CD8-positive, alpha-beta memory T cell (primary cell): ENCODE results near the gene CRTAC1. TPM values are rescaled to one million over a fixed set of nuclear protein-coding genes. Genes with fewer than 3 reads are reported as not detected.

Source experiments
- CTCF ChIA-PET: fragments of 350-600 bp; sonication (Branson Sonifier 250); formaldehyde crosslinking; loops from one replicate; lab custom pipeline; 2021; ENCODE audit warnings: antibody characterized with exemption; lab: Charles Lee
- POLR2A ChIA-PET: fragments of 350-600 bp; sonication (Branson Sonifier 250); formaldehyde crosslinking; loops from one replicate; lab custom pipeline; 2021; ENCODE audit warnings: antibody characterized with exemption; lab: Charles Lee
- DNase-seq, 5 donors: peaks; one replicate each; pipeline versions ENCODE4 v3.0.0 to v3.0.0-alpha.2; 2020 to 2022; ENCODE audit warnings: mixed read lengths in 1 of 5
- H3K27ac ChIP-seq: one replicate; pipeline ENCODE4 v1.7.0; 2013; ENCODE audit warnings: low read depth, mild to moderate bottlenecking, low read length, moderate library complexity
- H3K27me3 ChIP-seq: 2 replicates; pipeline ENCODE4 v1.7.0; 2013; ENCODE audit warnings: low read length, mild to moderate bottlenecking; ENCODE audit not compliant: insufficient read depth, poor library complexity, severe bottlenecking
- H3K36me3 ChIP-seq: 2 replicates; pipeline ENCODE4 v1.7.0; 2013; ENCODE audit warnings: mild to moderate bottlenecking, low read length, moderate library complexity; ENCODE audit not compliant: insufficient read depth
- H3K4me1 ChIP-seq: 2 replicates; pipeline ENCODE4 v1.7.0; 2013; ENCODE audit warnings: mild to moderate bottlenecking, low read length, moderate library complexity; ENCODE audit not compliant: insufficient read depth
- H3K4me3 ChIP-seq: 2 replicates; pipeline ENCODE4 v1.7.0; 2013; ENCODE audit warnings: mild to moderate bottlenecking, low read length
- H3K9me3 ChIP-seq: 2 replicates; pipeline ENCODE4 v1.7.0; 2013; ENCODE audit warnings: mild to moderate bottlenecking, low read length
- H3K27ac Mint-ChIP-seq, 8 donors: one replicate each; pipeline ENCODE4 v1.8.0; 2020 to 2021; ENCODE audit warnings: mixed read lengths in 8 of 8, mild to moderate bottlenecking in 6 of 8, inconsistent platforms in 3 of 8, moderate library complexity in 3 of 8
- H3K27me3 Mint-ChIP-seq, 2 donors: one replicate each; pipeline ENCODE4 v1.8.0; 2020 to 2021; ENCODE audit warnings: mixed read lengths in 2 of 2, mild to moderate bottlenecking in 1 of 2, moderate library complexity in 1 of 2
- H3K36me3 Mint-ChIP-seq, 3 donors: one replicate each; pipeline ENCODE4 v1.8.0; 2020 to 2021; ENCODE audit warnings: mixed read lengths in 3 of 3, inconsistent platforms in 1 of 3, mild to moderate bottlenecking in 1 of 3
- H3K4me1 Mint-ChIP-seq, 3 donors: one replicate each; pipeline ENCODE4 v1.8.0; 2020 to 2021; ENCODE audit warnings: mixed read lengths in 3 of 3, inconsistent platforms in 1 of 3, mild to moderate bottlenecking in 1 of 3
- H3K4me3 Mint-ChIP-seq, 7 donors: one replicate each; pipeline ENCODE4 v1.8.0; 2020 to 2021; ENCODE audit warnings: mixed read lengths in 7 of 7, mild to moderate bottlenecking in 6 of 7, moderate library complexity in 4 of 7, inconsistent platforms in 2 of 7
- H3K9me3 Mint-ChIP-seq, 5 donors: one replicate each; pipeline ENCODE4 v1.8.0; 2020 to 2022; ENCODE audit warnings: mixed read lengths in 5 of 5, mild to moderate bottlenecking in 3 of 5, moderate library complexity in 2 of 5, inconsistent platforms in 1 of 5
- polyA plus RNA-seq: library from polyadenylated mRNA; unstranded; fragments of 300-500 nt; fragmentation: Illumina TruSeq; gene quantifications from one replicate; pipeline ENCODE4 v1.2.3, GENCODE V29; 2021
- total RNA-seq, 2 experiments: library from RNA; stranded (reverse); gene quantifications; one replicate each; pipeline ENCODE4 v1.2.3, GENCODE V29; 2021

The CRTAC1 gene
- total and polyA plus RNA-seq, 3 experiments from 2014 or later, result not detected

- H3K27ac Mint-ChIP-seq, result no peak overlapping the region
- no peak overlapping the region for H3K4me3 Mint-ChIP-seq
- ChIA-PET POLR2A (no interaction called here), CTCF (no interaction called here)
- no peaks in the 10 kb centered on the region for H3K4me1 Mint-ChIP-seq
- H3K9me3 Mint-ChIP-seq, result no peaks in the 10 kb centered on the region
- Histone ChIP-seq H3K27ac (no peak overlapping the region), H3K4me1 (no peaks in the 10 kb centered on the region), H3K36me3 (no peaks in the 10 kb centered on the region), H3K27me3 (no peaks in the 10 kb centered on the region), H3K4me3 (no peak overlapping the region), H3K9me3 (no peaks in the 10 kb centered on the region)
- DNase-seq, result no peak
- H3K36me3 Mint-ChIP-seq, result no peaks in the 10 kb centered on the region
- peaks cover 16 to 35% of the 10 kb centered on the region in 2 donors for H3K27me3 Mint-ChIP-seq
Observed at GRCh38 chr10:97936126-97936525, 94.3 kb downstream of the CRTAC1 start.

GRCh38 chr10:97932932-97933530 lies 97.4 kb downstream of the CRTAC1 start:
- H3K27ac Mint-ChIP-seq, result no peak overlapping the region
- Histone ChIP-seq H3K4me3 (no peak overlapping the region), H3K36me3 (no peaks in the 10 kb centered on the region)

GRCh38 chr10:97931041-97931440 lies 99.4 kb downstream of the CRTAC1 start:
- no peaks in the 10 kb centered on the region for H3K4me1 Mint-ChIP-seq
- ChIA-PET POLR2A (interaction anchor here (0.7 kb wide), 1 partner anchor 102 kb away, joined by 3 read pairs; no protein-coding TSS in a partner anchor), CTCF (no interaction called here)
- H3K4me1 ChIP-seq, result no peaks in the 10 kb centered on the region
- H3K27ac ChIP-seq, result no peak overlapping the region
- H3K9me3 ChIP-seq, result no peaks in the 10 kb centered on the region
- H3K4me3 ChIP-seq, result no peak overlapping the region
- DNase-seq, result no peak
- no peak overlapping the region for H3K27ac Mint-ChIP-seq
- H3K36me3 ChIP-seq, result no peaks in the 10 kb centered on the region
- H3K27me3 ChIP-seq, result no peaks in the 10 kb centered on the region
- no peaks in the 10 kb centered on the region for H3K36me3 Mint-ChIP-seq
- peaks cover 17 to 36% of the 10 kb centered on the region in 2 donors for H3K27me3 Mint-ChIP-seq
- H3K9me3 Mint-ChIP-seq, result no peaks in the 10 kb centered on the region
- H3K4me3 Mint-ChIP-seq, result no peak overlapping the region

More at GRCh38 chr10:97932932-97933530, 97.4 kb downstream of the CRTAC1 start:
- Histone ChIP-seq H3K27me3 (no peaks in the 10 kb centered on the region), H3K27ac (no peak overlapping the region), H3K9me3 (no peaks in the 10 kb centered on the region), H3K4me1 (no peaks in the 10 kb centered on the region)
- peaks cover 16 to 31% of the 10 kb centered on the region in 2 donors for H3K27me3 Mint-ChIP-seq
- POLR2A ChIA-PET, result no interaction called here
- CTCF ChIA-PET, result no interaction called here
- no peaks in the 10 kb centered on the region for H3K4me1 Mint-ChIP-seq
- no peak overlapping the region for H3K4me3 Mint-ChIP-seq
- no peak for DNase-seq
- no peaks in the 10 kb centered on the region for H3K9me3 Mint-ChIP-seq
- H3K36me3 Mint-ChIP-seq, result no peaks in the 10 kb centered on the region

GRCh38 chr10:97928897-97929296 lies 101.5 kb downstream of the CRTAC1 start:
- Mint-ChIP-seq H3K4me3 (no peak overlapping the region), H3K9me3 (no peaks in the 10 kb centered on the region), H3K27me3 (peaks cover 17 to 42% of the 10 kb centered on the region in 2 donors), H3K4me1 (no peaks in the 10 kb centered on the region), H3K27ac (no peak overlapping the region), H3K36me3 (peaks cover 0 to 3% (median 0%) of the 10 kb centered on the region in 3 donors)
- DNase-seq, result no peak
- ChIA-PET CTCF (no interaction called here), POLR2A (no interaction called here)
- no peak overlapping the region for H3K27ac ChIP-seq
- no peaks in the 10 kb centered on the region for H3K4me1 ChIP-seq
- H3K27me3 ChIP-seq, result peaks cover 5% of the 10 kb centered on the region
- no peaks in the 10 kb centered on the region for H3K9me3 ChIP-seq
- H3K4me3 ChIP-seq, result no peak overlapping the region
- H3K36me3 ChIP-seq, result no peaks in the 10 kb centered on the region

GRCh38 chr10:97927622-97928021 lies 102.8 kb downstream of the CRTAC1 start:
- no peak overlapping the region for H3K27ac Mint-ChIP-seq
- peaks cover 5% of the 10 kb centered on the region for H3K27me3 ChIP-seq
- H3K27ac ChIP-seq, result no peak overlapping the region
- H3K9me3 ChIP-seq, result no peaks in the 10 kb centered on the region
- CTCF ChIA-PET, result interaction anchor here (1.1 to 1.5 kb wide), 2 partner anchors 12 to 97 kb away, joined by 3 read pairs; no protein-coding TSS in a partner anchor
- peaks cover 0 to 3% (median 0%) of the 10 kb centered on the region in 3 donors for H3K36me3 Mint-ChIP-seq
- POLR2A ChIA-PET, result no interaction called here
- no peaks in the 10 kb centered on the region for H3K4me1 ChIP-seq
- H3K27me3 Mint-ChIP-seq, result peaks cover 22 to 49% of the 10 kb centered on the region in 2 donors
- no peaks in the 10 kb centered on the region for H3K36me3 ChIP-seq
- no peak for DNase-seq
- no peaks in the 10 kb centered on the region for H3K9me3 Mint-ChIP-seq
- no peaks in the 10 kb centered on the region for H3K4me1 Mint-ChIP-seq
- H3K4me3 ChIP-seq, result no peak overlapping the region
- no peak overlapping the region for H3K4me3 Mint-ChIP-seq

GRCh38 chr10:97926055-97926454 lies 104.4 kb downstream of the CRTAC1 start:
- H3K4me1 ChIP-seq, result no peaks in the 10 kb centered on the region
- POLR2A ChIA-PET, result no interaction called here
- H3K36me3 Mint-ChIP-seq, result peaks cover 0 to 3% (median 0%) of the 10 kb centered on the region in 3 donors
- H3K27ac Mint-ChIP-seq, result no peak overlapping the region
- H3K27me3 Mint-ChIP-seq, result peaks cover 18 to 54% of the 10 kb centered on the region in 2 donors
- H3K4me1 Mint-ChIP-seq, result no peaks in the 10 kb centered on the region
- DNase-seq, result no peak
- peaks cover 5% of the 10 kb centered on the region for H3K27me3 ChIP-seq
- H3K9me3 ChIP-seq, result no peaks in the 10 kb centered on the region
- no peaks in the 10 kb centered on the region for H3K36me3 ChIP-seq
- H3K9me3 Mint-ChIP-seq, result no peaks in the 10 kb centered on the region
- H3K4me3 ChIP-seq, result no peak overlapping the region
- H3K4me3 Mint-ChIP-seq, result no peak overlapping the region
- no peak overlapping the region for H3K27ac ChIP-seq
- CTCF ChIA-PET, result interaction anchor here (1.5 kb wide), 1 partner anchor 11 kb away, joined by 3 read pairs; no protein-coding TSS in a partner anchor

GRCh38 chr10:97925308-97925938 lies 105.0 kb downstream of the CRTAC1 start:
- H3K27me3 Mint-ChIP-seq, result peaks cover 20 to 54% of the 10 kb centered on the region in 2 donors

GRCh38 chr10:97924678-97925077 lies 105.7 kb downstream of the CRTAC1 start:
- Histone ChIP-seq H3K36me3 (no peaks in the 10 kb centered on the region), H3K27me3 (peaks cover 8% of the 10 kb centered on the region), H3K4me1 (no peaks in the 10 kb centered on the region), H3K4me3 (no peak overlapping the region), H3K27ac (no peak overlapping the region), H3K9me3 (no peaks in the 10 kb centered on the region)
- H3K27me3 Mint-ChIP-seq, result peaks cover 20 to 58% of the 10 kb centered on the region in 2 donors
- no peak overlapping the region for H3K4me3 Mint-ChIP-seq
- H3K27ac Mint-ChIP-seq, result no peak overlapping the region
- CTCF ChIA-PET, result interaction anchor here (1.4 kb wide), 1 partner anchor 10 kb away, joined by 6 read pairs; no protein-coding TSS in a partner anchor
- H3K9me3 Mint-ChIP-seq, result no peaks in the 10 kb centered on the region
- H3K36me3 Mint-ChIP-seq, result peaks cover 0 to 3% (median 0%) of the 10 kb centered on the region in 3 donors
- no peak for DNase-seq
- no peaks in the 10 kb centered on the region for H3K4me1 Mint-ChIP-seq
- POLR2A ChIA-PET, result no interaction called here

More at GRCh38 chr10:97925308-97925938, 105.0 kb downstream of the CRTAC1 start:
- Histone ChIP-seq H3K27me3 (peaks cover 5% of the 10 kb centered on the region), H3K4me3 (no peak overlapping the region), H3K36me3 (no peaks in the 10 kb centered on the region), H3K4me1 (no peaks in the 10 kb centered on the region), H3K9me3 (no peaks in the 10 kb centered on the region), H3K27ac (no peak overlapping the region)
- Mint-ChIP-seq H3K36me3 (peaks cover 0 to 3% (median 0%) of the 10 kb centered on the region in 3 donors), H3K4me3 (no peak overlapping the region), H3K27ac (no peak overlapping the region), H3K4me1 (no peaks in the 10 kb centered on the region), H3K9me3 (no peaks in the 10 kb centered on the region)
- CTCF ChIA-PET, result no interaction called here
- no peak for DNase-seq
- POLR2A ChIA-PET, result no interaction called here
